SK-N-SH (cell line): ENCODE results near the gene SLC3A2. TPM values are rescaled to one million over a fixed set of nuclear protein-coding genes. Genes with fewer than 3 reads are reported as not detected.

ENCODE experiments used
- CTCF ChIA-PET: fragments of 300-600, 350-600 bp; formaldehyde crosslinking; extraction: SDS; loops from one replicate; lab custom pipeline; 2021; lab: Yijun Ruan, JAX
- POLR2A ChIA-PET: fragments of 350-600 bp; sonication (Branson Sonifier 250); formaldehyde crosslinking; extraction: SDS; loops from one replicate; lab custom pipeline; 2020; ENCODE audit warnings: antibody characterized with exemption, inconsistent platforms; lab: Yijun Ruan, JAX
- DNase-seq: peaks from one replicate; pipeline ENCODE4 v3.0.0; 2012
- H2AFZ ChIP-seq: fragments of 200-600 bp; sonication (generic); 2 replicates; pipeline ENCODE4 v1.8.1; 2016; ENCODE audit warnings: antibody characterized with exemption, mild to moderate bottlenecking, low read depth
- H3F3A ChIP-seq: fragments of 200-600 bp; sonication (generic); replicated peaks from 2 replicates; pipeline ENCODE3; 2016; ENCODE audit warnings: antibody characterized with exemption, mild to moderate bottlenecking; ENCODE audit not compliant: insufficient read depth
- H3K27ac ChIP-seq, 2 experiments: fragments of 200-500 bp in 1 of 2; fragments of 200-600 bp in 1 of 2; sonication (Bioruptor generic) in 1 of 2; sonication (generic), shearing (Covaris generic) in 1 of 2; 2 replicates each; pipeline versions ENCODE4 v1.5.1 to v1.6.1; 2014 to 2016; ENCODE audit warnings: low read depth in 2 of 2, inconsistent platforms in 1 of 2, low read length in 1 of 2, mild to moderate bottlenecking in 1 of 2, mixed read lengths in 1 of 2
- H3K27me3 ChIP-seq: fragments of 200-600 bp; sonication (generic), shearing (Covaris generic); 2 replicates; pipeline ENCODE4 v1.6.1; 2016; ENCODE audit warnings: mixed run types; ENCODE audit not compliant: insufficient read depth
- H3K36me3 ChIP-seq, 2 experiments: fragments of 200-500 bp in 1 of 2; fragments of 200-600 bp in 1 of 2; sonication (Bioruptor generic) in 1 of 2; sonication (generic) in 1 of 2; replicated peaks in 1 of 2; 2 replicates each; pipeline versions ENCODE3 to v1.5.1; 2014 to 2016; ENCODE audit warnings: low read length in 1 of 2, mild to moderate bottlenecking in 1 of 2; ENCODE audit not compliant: insufficient read depth in 2 of 2, control insufficient read depth in 1 of 2
- H3K4me1 ChIP-seq, 2 experiments: fragments of 200-500 bp in 1 of 2; fragments of 200-600 bp in 1 of 2; sonication (Bioruptor generic) in 1 of 2; sonication (generic), shearing (Covaris generic) in 1 of 2; 2 replicates each; pipeline versions ENCODE4 v1.5.1 to v1.6.1; 2014 to 2016; ENCODE audit warnings: low read depth in 1 of 2, low read length in 1 of 2, mixed run types in 1 of 2; ENCODE audit not compliant: insufficient read depth in 2 of 2, control insufficient read depth in 1 of 2
- H3K4me2 ChIP-seq: fragments of 200-600 bp; sonication (generic), shearing (Covaris generic); 2 replicates; pipeline ENCODE4 v1.6.1; 2017; ENCODE audit warnings: mixed run types
- H3K4me3 ChIP-seq, 2 experiments: fragments of 200-500 bp in 1 of 2; fragments of 200-600 bp in 1 of 2; sonication (Bioruptor generic) in 1 of 2; sonication (generic), shearing (Covaris generic) in 1 of 2; 2 replicates each; pipeline versions ENCODE4 v1.5.1 to v1.8.1; 2014 to 2016; ENCODE audit warnings: low read depth in 2 of 2, inconsistent platforms in 1 of 2, low read length in 1 of 2, mild to moderate bottlenecking in 1 of 2, mixed read lengths in 1 of 2, moderate library complexity in 1 of 2
- H3K79me2 ChIP-seq: fragments of 200-600 bp; sonication (generic); 2 replicates; pipeline ENCODE4 v1.8.1; 2017; ENCODE audit warnings: mild to moderate bottlenecking; ENCODE audit not compliant: insufficient read depth
- H3K9ac ChIP-seq: fragments of 200-600 bp; sonication (generic); 2 replicates; pipeline ENCODE4 v1.6.1; 2017; ENCODE audit warnings: mixed run types
- H3K9me2 ChIP-seq: fragments of 200-600 bp; sonication (generic); 2 replicates; pipeline ENCODE4 v1.6.1; 2017; ENCODE audit warnings: mixed run types
- H3K9me3 ChIP-seq: fragments of 200-600 bp; sonication (generic); 2 replicates; pipeline ENCODE4 v1.6.1; 2017; ENCODE audit warnings: mixed run types, mild to moderate bottlenecking, moderate library complexity
- H4K20me1 ChIP-seq: fragments of 200-600 bp; sonication (generic); 2 replicates; pipeline ENCODE4 v1.6.1; 2017; ENCODE audit warnings: mild to moderate bottlenecking, mixed run types; ENCODE audit not compliant: insufficient read depth
- CHD2 ChIP-seq: fragments of 150-350 bp; IDR thresholded peaks from 2 replicates; pipeline ENCODE4 v1.6.1; 2018; ENCODE audit warnings: low read length; ENCODE audit not compliant: partially characterized antibody
- EP300 ChIP-seq, 2 experiments: IDR thresholded peaks; 2 replicates each; pipeline versions ENCODE4 v1.4.0 to v1.6.1; 2012; ENCODE audit warnings: borderline replicate concordance in 1 of 2, low read depth in 1 of 2, low read length in 1 of 2
- EZH2phosphoT487 ChIP-seq: fragments of 200-600 bp; sonication (generic); IDR thresholded peaks from 2 replicates; pipeline ENCODE4 v1.6.1; 2017; ENCODE audit warnings: low read depth, mixed run types, mild to moderate bottlenecking, antibody characterized with exemption, moderate library complexity, borderline replicate concordance
- FOXJ3 ChIP-seq: sonication (generic); formaldehyde crosslinking; IDR thresholded peaks from 2 replicates; pipeline ENCODE4 v1.5.1; 2020; ENCODE audit warnings: mild to moderate bottlenecking, missing genetic modification reagents
- FOXM1 ChIP-seq: IDR thresholded peaks from 2 replicates; pipeline ENCODE4 v1.4.0; 2012; ENCODE audit warnings: low read depth, mild to moderate bottlenecking
- MXI1 ChIP-seq: IDR thresholded peaks from 2 replicates; pipeline ENCODE4 v1.6.1; 2012; ENCODE audit warnings: mild to moderate bottlenecking, low read depth, low read length, improper control_type of control experiment
- NRF1 ChIP-seq: IDR thresholded peaks from 2 replicates; pipeline ENCODE4 v1.6.1; 2012; ENCODE audit warnings: low read depth, mild to moderate bottlenecking, low read length
- POLR2AphosphoS5 ChIP-seq: IDR thresholded peaks from 2 replicates; pipeline ENCODE4 v1.6.1; 2012; ENCODE audit warnings: low read depth, low read length
- RAD21 ChIP-seq: IDR thresholded peaks from 2 replicates; pipeline ENCODE4 v1.6.1; 2012; ENCODE audit warnings: mild to moderate bottlenecking, low read length
- RCOR1 ChIP-seq: fragments of 150-350 bp; IDR thresholded peaks from 2 replicates; pipeline ENCODE4 v1.6.1; 2017; ENCODE audit warnings: antibody characterized with exemption, low read length
- RFX5 ChIP-seq: IDR thresholded peaks from 2 replicates; pipeline ENCODE4 v1.6.1; 2012; ENCODE audit warnings: mild to moderate bottlenecking, improper control_type of control experiment, low read length
- SIN3A ChIP-seq: IDR thresholded peaks from 2 replicates; pipeline ENCODE4 v1.6.1; 2012; ENCODE audit warnings: low read depth, mild to moderate bottlenecking, low read length, moderate library complexity, borderline replicate concordance
- YY1 ChIP-seq: IDR thresholded peaks from 2 replicates; pipeline ENCODE4 v1.4.0; 2012; ENCODE audit warnings: low read depth, mild to moderate bottlenecking
- WGBS: methylation state at CpG from one replicate; pipeline ENCODE4 v1.1.6; 2017; ENCODE audit warnings: low lambda C conversion rate; 5-methylcytosine and 5-hydroxymethylcytosine counted together
- polyA plus RNA-seq, 3 experiments: library from polyadenylated mRNA; depleted of rRNA; stranded (reverse); fragments of >200 nt; gene quantifications; 2 replicates each; pipeline ENCODE4 v1.2.3, GENCODE V29; 2012
- TF ChIP-seq, protein P1 (sequence below): IDR thresholded peaks from 2 replicates; pipeline ENCODE4 v1.4.0; 2012; ENCODE audit warnings: low read depth, borderline replicate concordance

Gene SLC3A2
- polyA plus RNA-seq, 1 of the 3 experiments (the other 2 are of a cell fraction) = 308 TPM

DNA sequence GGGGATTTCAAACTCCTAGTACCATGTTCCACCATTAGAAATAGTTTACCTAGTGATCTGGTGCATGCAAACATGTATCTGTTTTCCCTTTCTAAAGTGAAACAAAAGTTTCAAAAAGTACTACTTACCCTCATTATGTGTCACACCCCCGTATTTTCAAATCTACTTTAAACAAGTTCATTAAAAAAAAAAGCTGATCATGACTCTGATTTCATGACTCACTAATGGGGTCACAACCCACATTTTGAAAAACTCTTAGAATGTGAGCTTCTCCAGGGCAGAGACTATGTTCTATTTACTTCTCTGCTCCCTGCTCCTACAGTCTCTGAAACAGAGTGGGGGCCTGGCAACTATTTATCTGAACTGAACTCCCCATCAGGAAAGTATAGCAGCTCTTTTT is 22.2 kb downstream of the SLC3A2 start:
- H4K20me1 ChIP-seq = no peaks in the 10 kb centered on the region
- no peaks in the 10 kb centered on the region for H3K9me3 ChIP-seq
- DNase-seq = no peak
- WGBS = 5% methylated on average over 1 of the region's 1 CpG
- no peaks in the 10 kb centered on the region for H3K27me3 ChIP-seq
- no peak overlapping the region for H2AFZ ChIP-seq
- no peak overlapping the region for H3K4me3 ChIP-seq
- H3K9ac ChIP-seq = no peak overlapping the region
- TF ChIP-seq, protein P1, sequence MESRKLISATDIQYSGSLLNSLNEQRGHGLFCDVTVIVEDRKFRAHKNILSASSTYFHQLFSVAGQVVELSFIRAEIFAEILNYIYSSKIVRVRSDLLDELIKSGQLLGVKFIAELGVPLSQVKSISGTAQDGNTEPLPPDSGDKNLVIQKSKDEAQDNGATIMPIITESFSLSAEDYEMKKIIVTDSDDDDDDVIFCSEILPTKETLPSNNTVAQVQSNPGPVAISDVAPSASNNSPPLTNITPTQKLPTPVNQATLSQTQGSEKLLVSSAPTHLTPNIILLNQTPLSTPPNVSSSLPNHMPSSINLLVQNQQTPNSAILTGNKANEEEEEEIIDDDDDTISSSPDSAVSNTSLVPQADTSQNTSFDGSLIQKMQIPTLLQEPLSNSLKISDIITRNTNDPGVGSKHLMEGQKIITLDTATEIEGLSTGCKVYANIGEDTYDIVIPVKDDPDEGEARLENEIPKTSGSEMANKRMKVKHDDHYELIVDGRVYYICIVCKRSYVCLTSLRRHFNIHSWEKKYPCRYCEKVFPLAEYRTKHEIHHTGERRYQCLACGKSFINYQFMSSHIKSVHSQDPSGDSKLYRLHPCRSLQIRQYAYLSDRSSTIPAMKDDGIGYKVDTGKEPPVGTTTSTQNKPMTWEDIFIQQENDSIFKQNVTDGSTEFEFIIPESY = no peak
- TF ChIP-seq RAD21 (no peak), EZH2phosphoT487 (no peak), MXI1 (no peak), RCOR1 (no peak), CHD2 (no peak), NRF1 (no peak), EP300 (IDR thresholded peaks at IDR 0.05; ENCODE audit: borderline replicate concordance in 1 of 2, low read depth in 1 of 2, low read length in 1 of 2) (no peak)
- no peaks in the 10 kb centered on the region for H3K9me2 ChIP-seq
- H3K36me3 ChIP-seq = no peaks in the 10 kb centered on the region
- no peaks in the 10 kb centered on the region for H3K4me1 ChIP-seq
- ChIA-PET POLR2A (no interaction called here), CTCF (interaction anchor here (0.6 to 27.5 kb wide), 6 partner anchors 47 to 139 kb away, joined by 3 to 751 read pairs (median 4); no protein-coding TSS in a partner anchor)
- H3F3A ChIP-seq = peaks cover 4% of the 10 kb centered on the region
- no peaks in the 10 kb centered on the region for H3K79me2 ChIP-seq
- H3K4me2 ChIP-seq = no peak overlapping the region
- H3K27ac ChIP-seq = no peak overlapping the region

DNA sequence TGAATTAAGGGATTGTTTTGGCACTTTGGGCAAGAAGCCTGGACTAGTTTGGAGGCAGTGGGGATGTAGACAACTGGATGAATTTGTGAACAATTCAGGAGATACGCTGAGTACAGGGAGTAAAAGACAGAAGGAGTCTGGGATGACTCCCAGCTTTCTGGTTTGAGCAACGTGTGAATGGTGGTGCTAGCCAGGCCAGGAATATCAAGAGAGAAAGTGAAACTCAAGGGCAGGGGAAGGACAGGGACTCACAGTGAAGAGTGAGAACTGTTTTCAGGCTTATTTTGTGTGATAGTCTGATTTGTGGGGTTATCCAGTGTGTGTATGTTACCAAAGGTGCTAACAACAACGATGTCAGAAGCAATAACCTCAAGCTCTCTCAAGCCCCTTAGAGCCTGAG is 24.6 kb downstream of the SLC3A2 start:
- H3K9me3 ChIP-seq = no peaks in the 10 kb centered on the region
- no peaks in the 10 kb centered on the region for H4K20me1 ChIP-seq
- no peak overlapping the region for H3K27ac ChIP-seq
- no peak for TF ChIP-seq FOXJ3 (CRISPR knock-in tag)
- no peak for TF ChIP-seq SIN3A
- no peak for TF ChIP-seq CHD2
- no peak for TF ChIP-seq POLR2AphosphoS5
- no peak for TF ChIP-seq FOXM1
- no peak for TF ChIP-seq EP300 (IDR thresholded peaks at IDR 0.05; ENCODE audit: borderline replicate concordance in 1 of 2, low read depth in 1 of 2, low read length in 1 of 2)
- TF ChIP-seq RFX5 = no peak
- TF ChIP-seq YY1 = no peak
- TF ChIP-seq, protein P1 = no peak
- TF ChIP-seq, all 33 proteins: peak for 0
- Histone ChIP-seq H3K79me2 (no peaks in the 10 kb centered on the region), H3K4me1 (peaks cover 0 to 17% of the 10 kb centered on the region in 2 experiments; a peak in 1 of 4 replicates), H3K27me3 (no peaks in the 10 kb centered on the region), H3K4me3 (peak overlapping the region in 1 of 2 experiments; percentile 42; a peak in 2 of 4 replicates), H3F3A (peaks cover 4% of the 10 kb centered on the region), H2AFZ (peak overlapping the region; percentile 73; the same call in 1 of the 2 replicates), H3K4me2 (peak overlapping the region; percentile 60), H3K9ac (no peak overlapping the region), H3K36me3 (no peaks in the 10 kb centered on the region), H3K9me2 (no peaks in the 10 kb centered on the region)
- CTCF ChIA-PET = interaction anchor here (0.6 to 27.5 kb wide), 44 partner anchors 11 to 734 kb away, joined by 3 to 751 read pairs (median 7); partner anchors contain the start of genes CHRM1, LBHD1, SLC22A8 and SLC3A2
- POLR2A ChIA-PET = interaction anchor here (1.3 to 1.4 kb wide), 2 partner anchors 70 to 117 kb away, joined by 4 to 5 read pairs; no protein-coding TSS in a partner anchor
- DNase-seq = no peak
- WGBS = 20% methylated on average over 3 of the region's 3 CpGs
